Measurements from ENCODE around the gene EYS. TPM values are rescaled to one million over a fixed set of nuclear protein-coding genes. Genes with fewer than 3 reads are reported as not detected.

The EYS gene
- total RNA-seq: 2.1 TPM

DNA sequence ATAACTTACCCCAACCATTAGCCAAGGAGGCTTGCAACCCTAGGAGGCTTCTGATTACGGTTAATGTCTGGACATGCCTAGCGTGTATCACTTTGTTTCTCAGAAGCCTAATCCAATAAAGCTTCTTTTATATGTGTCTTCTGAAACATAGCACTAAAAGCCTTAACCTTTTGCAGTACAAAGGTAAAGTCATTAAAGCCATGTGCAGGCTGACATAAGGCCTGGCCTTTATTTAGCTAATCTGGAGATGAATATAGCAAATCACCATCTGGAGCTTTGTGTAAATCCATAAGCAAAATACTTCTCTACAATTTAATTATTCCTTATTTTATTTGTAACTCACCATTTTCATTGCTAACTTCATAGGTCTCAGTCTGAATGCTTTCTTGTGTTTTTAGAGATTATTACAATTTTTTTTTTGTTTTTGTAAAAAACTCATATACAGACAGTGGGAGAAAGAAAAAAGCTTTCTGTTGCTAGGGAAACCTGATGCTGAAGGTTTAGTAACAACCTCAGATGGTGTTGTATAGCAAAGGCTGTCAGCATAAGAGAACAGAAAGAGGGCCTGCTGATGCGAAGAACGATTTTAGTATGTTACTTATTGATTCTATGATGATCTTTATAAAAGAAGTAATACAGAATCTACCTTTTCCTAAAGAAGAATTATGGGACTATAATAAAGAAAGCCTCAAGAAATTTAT lies at the start of gene EYS:
Gene EYS, minus strand, starts transcription at position 101 of the 701 bp plus-strand sequence. CDS start 211,816 bp downstream, outside the sequence.
- Histone ChIP-seq H3K9me3 (ENCODE audit: control insufficient read depth in 3 of 3, low read length in 3 of 3) (no peaks in the 10 kb centered on the region), H3K4me1 (ENCODE audit: control insufficient read depth in 3 of 3, insufficient read depth in 3 of 3, low read length in 3 of 3) (no peaks in the 10 kb centered on the region), H3K27me3 (ENCODE audit: control insufficient read depth in 3 of 3, insufficient read depth in 3 of 3, low read length in 3 of 3) (no peaks in the 10 kb centered on the region)

GRCh38 chr6:65746302-65746701 lies 39.3 kb upstream of the EYS start:
- H3K4me3 ChIP-seq (ENCODE audit: low read length in 3 of 3): no peak overlapping the region
- H3K4me1 ChIP-seq (ENCODE audit: control insufficient read depth in 3 of 3, insufficient read depth in 3 of 3, low read length in 3 of 3): no peaks in the 10 kb centered on the region
- H3K36me3 ChIP-seq (ENCODE audit: control insufficient read depth in 3 of 3, insufficient read depth in 3 of 3, low read length in 3 of 3): no peaks in the 10 kb centered on the region
- H3K9ac ChIP-seq (ENCODE audit: low read depth in 1 of 3, low read length in 3 of 3): no peak overlapping the region
- H3K27ac ChIP-seq (ENCODE audit: low read depth, low read length): no peak overlapping the region
- no peaks in the 10 kb centered on the region for H3K27me3 ChIP-seq (ENCODE audit: control insufficient read depth in 3 of 3, insufficient read depth in 3 of 3, low read length in 3 of 3)
- no peaks in the 10 kb centered on the region for H3K9me3 ChIP-seq (ENCODE audit: control insufficient read depth in 3 of 3, low read length in 3 of 3)

More for the DNA sequence above, at the start of gene EYS:
- Histone ChIP-seq H3K9ac (ENCODE audit: low read depth in 1 of 3, low read length in 3 of 3) (no peak within 1 kb of the TSS), H3K27ac (ENCODE audit: low read depth, low read length) (no peak within 1 kb of the TSS), H3K36me3 (ENCODE audit: control insufficient read depth in 3 of 3, insufficient read depth in 3 of 3, low read length in 3 of 3) (no peaks in the 10 kb centered on the region), H3K4me3 (ENCODE audit: low read length in 3 of 3) (no peak within 1 kb of the TSS)

- no peaks in the 10 kb centered on the region for H3K27me3 ChIP-seq (ENCODE audit: control insufficient read depth in 3 of 3, insufficient read depth in 3 of 3, low read length in 3 of 3)
- H3K9me3 ChIP-seq (ENCODE audit: control insufficient read depth in 3 of 3, low read length in 3 of 3): no peaks in the 10 kb centered on the region
- H3K4me3 ChIP-seq (ENCODE audit: low read length in 3 of 3): no peak overlapping the region
- no peak overlapping the region for H3K9ac ChIP-seq (ENCODE audit: low read depth in 1 of 3, low read length in 3 of 3)
- no peak overlapping the region for H3K27ac ChIP-seq (ENCODE audit: low read depth, low read length)
- no peaks in the 10 kb centered on the region for H3K36me3 ChIP-seq (ENCODE audit: control insufficient read depth in 3 of 3, insufficient read depth in 3 of 3, low read length in 3 of 3)
- no peaks in the 10 kb centered on the region for H3K4me1 ChIP-seq (ENCODE audit: control insufficient read depth in 3 of 3, insufficient read depth in 3 of 3, low read length in 3 of 3)
These were observed 38.6 kb upstream of the EYS start for GRCh38 chr6:65745614-65746013.

DNA sequence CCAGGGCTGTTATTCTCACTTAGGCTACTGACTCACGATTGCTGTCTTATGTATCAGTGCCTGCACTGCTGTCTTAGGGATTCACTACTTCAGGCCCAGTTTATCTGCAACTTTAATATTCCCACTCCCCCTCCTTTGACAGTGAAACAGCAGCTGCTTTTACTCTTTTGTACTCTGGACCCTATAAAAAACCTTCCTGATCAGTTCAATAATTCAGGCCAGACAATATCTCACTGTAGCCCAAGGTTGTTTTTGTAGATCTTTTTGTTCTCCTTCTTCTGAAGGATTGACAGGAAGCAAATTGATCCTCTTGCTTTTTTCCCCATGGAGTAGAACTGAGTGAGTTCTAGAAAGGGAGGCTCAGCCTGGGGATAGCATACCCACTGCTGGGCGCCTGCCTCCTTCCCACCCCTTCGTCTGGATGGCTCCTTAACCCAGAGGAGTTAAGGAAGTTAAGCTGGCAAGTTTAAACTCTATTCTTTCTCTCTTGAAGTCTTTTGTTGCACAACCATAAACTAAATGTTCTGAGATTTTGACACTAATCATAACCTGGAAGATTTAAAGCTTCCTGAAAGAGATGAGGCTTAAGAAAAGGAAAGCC lies 22.0 kb upstream of the EYS start:
- Histone ChIP-seq H3K4me1 (ENCODE audit: control insufficient read depth in 3 of 3, insufficient read depth in 3 of 3, low read length in 3 of 3) (no peaks in the 10 kb centered on the region), H3K9ac (ENCODE audit: low read depth in 1 of 3, low read length in 3 of 3) (no peak overlapping the region), H3K36me3 (ENCODE audit: control insufficient read depth in 3 of 3, insufficient read depth in 3 of 3, low read length in 3 of 3) (no peaks in the 10 kb centered on the region), H3K27ac (ENCODE audit: low read depth, low read length) (no peak overlapping the region), H3K9me3 (ENCODE audit: control insufficient read depth in 3 of 3, low read length in 3 of 3) (no peaks in the 10 kb centered on the region), H3K4me3 (ENCODE audit: low read length in 3 of 3) (no peak overlapping the region), H3K27me3 (ENCODE audit: control insufficient read depth in 3 of 3, insufficient read depth in 3 of 3, low read length in 3 of 3) (no peaks in the 10 kb centered on the region)

DNA sequence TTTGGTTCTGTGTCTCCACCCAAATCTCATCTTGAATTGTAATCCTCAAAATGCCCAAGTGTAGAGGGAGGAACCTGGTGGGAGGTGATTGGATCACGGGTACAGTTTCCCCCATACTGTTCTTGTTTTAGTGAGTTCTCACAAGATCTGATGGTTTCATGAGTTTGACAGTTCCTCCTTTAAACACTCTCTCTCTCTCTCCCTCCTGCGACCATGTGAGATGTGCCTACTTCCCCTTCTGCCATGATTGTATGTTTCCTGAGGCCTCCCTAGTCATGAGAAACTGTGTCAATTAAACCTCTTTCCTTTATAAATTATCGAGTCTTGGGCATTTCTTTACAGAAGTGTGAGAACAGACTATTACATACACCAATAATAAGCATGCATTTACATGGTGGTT lies 12.1 kb upstream of the EYS start:
- Histone ChIP-seq H3K27me3 (ENCODE audit: control insufficient read depth in 3 of 3, insufficient read depth in 3 of 3, low read length in 3 of 3) (no peaks in the 10 kb centered on the region), H3K36me3 (ENCODE audit: control insufficient read depth in 3 of 3, insufficient read depth in 3 of 3, low read length in 3 of 3) (no peaks in the 10 kb centered on the region), H3K4me1 (ENCODE audit: control insufficient read depth in 3 of 3, insufficient read depth in 3 of 3, low read length in 3 of 3) (no peaks in the 10 kb centered on the region), H3K9ac (ENCODE audit: low read depth in 1 of 3, low read length in 3 of 3) (no peak overlapping the region), H3K27ac (ENCODE audit: low read depth, low read length) (no peak overlapping the region), H3K4me3 (ENCODE audit: low read length in 3 of 3) (no peak overlapping the region), H3K9me3 (ENCODE audit: control insufficient read depth in 3 of 3, low read length in 3 of 3) (no peaks in the 10 kb centered on the region)

- no peak overlapping the region for H3K27ac ChIP-seq (ENCODE audit: low read depth, low read length)
- no peaks in the 10 kb centered on the region for H3K36me3 ChIP-seq (ENCODE audit: control insufficient read depth in 3 of 3, insufficient read depth in 3 of 3, low read length in 3 of 3)
- H3K27me3 ChIP-seq (ENCODE audit: control insufficient read depth in 3 of 3, insufficient read depth in 3 of 3, low read length in 3 of 3): no peaks in the 10 kb centered on the region
- no peaks in the 10 kb centered on the region for H3K9me3 ChIP-seq (ENCODE audit: control insufficient read depth in 3 of 3, low read length in 3 of 3)
- H3K4me1 ChIP-seq (ENCODE audit: control insufficient read depth in 3 of 3, insufficient read depth in 3 of 3, low read length in 3 of 3): no peaks in the 10 kb centered on the region
- no peak overlapping the region for H3K4me3 ChIP-seq (ENCODE audit: low read length in 3 of 3)
- no peak overlapping the region for H3K9ac ChIP-seq (ENCODE audit: low read depth in 1 of 3, low read length in 3 of 3)
These were observed 4.5 kb upstream of the EYS start for GRCh38 chr6:65711531-65711930.

DNA sequence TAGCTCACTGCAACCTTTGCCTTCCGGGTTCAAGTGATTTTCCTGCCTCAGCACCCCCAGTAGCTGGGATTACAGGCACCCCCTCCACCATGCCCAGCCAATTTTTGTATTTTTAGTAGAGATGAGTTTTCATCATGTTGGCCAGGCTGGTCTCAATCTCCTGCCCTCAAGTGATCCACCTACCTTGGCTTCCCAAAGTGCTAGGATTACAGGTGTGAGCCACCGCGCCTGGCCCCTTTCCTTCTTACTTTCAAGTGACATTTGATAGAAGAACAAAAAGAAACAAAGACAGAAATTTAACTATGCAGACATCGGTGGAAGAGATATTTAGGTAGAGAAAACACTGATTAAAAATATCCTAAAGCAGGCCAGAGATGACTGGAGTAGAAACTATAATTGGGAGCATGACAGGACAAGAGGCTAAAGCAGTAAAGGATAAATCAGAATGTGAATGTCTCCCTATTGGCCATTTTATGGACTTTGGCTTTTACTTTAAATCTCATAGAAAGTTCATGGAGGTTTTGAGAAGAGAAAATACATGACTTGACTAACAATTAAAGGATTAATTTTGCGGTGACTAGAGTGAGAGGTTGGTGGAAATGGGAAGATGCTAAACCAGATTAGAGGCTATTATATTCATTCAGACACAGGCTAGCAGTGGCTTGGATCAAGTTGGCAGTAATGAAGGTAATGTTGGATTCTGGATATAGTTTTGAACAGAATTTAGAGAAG lies 2.2 kb upstream of the EYS start:
- no peaks in the 10 kb centered on the region for H3K4me1 ChIP-seq (ENCODE audit: control insufficient read depth in 3 of 3, insufficient read depth in 3 of 3, low read length in 3 of 3)
- no peaks in the 10 kb centered on the region for H3K36me3 ChIP-seq (ENCODE audit: control insufficient read depth in 3 of 3, insufficient read depth in 3 of 3, low read length in 3 of 3)
- H3K9me3 ChIP-seq (ENCODE audit: control insufficient read depth in 3 of 3, low read length in 3 of 3): no peaks in the 10 kb centered on the region
- no peak overlapping the region for H3K9ac ChIP-seq (ENCODE audit: low read depth in 1 of 3, low read length in 3 of 3)
- no peak overlapping the region for H3K4me3 ChIP-seq (ENCODE audit: low read length in 3 of 3)
- no peak overlapping the region for H3K27ac ChIP-seq (ENCODE audit: low read depth, low read length)
- no peaks in the 10 kb centered on the region for H3K27me3 ChIP-seq (ENCODE audit: control insufficient read depth in 3 of 3, insufficient read depth in 3 of 3, low read length in 3 of 3)

DNA sequence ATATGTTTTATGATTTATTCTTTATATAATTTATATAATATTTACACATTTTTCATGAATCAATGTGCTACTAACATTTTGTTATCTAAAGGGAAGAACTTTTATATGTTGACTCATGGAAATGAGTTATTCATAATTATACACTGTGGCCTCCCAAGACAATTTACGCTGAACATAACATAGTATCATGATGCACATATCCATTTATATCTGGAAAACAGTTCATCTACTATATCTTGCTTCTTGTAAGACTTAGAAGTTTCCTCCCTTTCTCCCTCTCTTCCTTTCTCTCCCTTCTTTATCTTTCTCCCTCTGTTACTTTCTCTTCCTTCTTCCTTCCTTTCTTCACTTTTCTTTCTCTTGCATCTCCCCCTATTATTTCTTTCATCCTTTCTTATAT lies 1.1 kb upstream of the EYS start:
- no peaks in the 10 kb centered on the region for H3K36me3 ChIP-seq (ENCODE audit: control insufficient read depth in 3 of 3, insufficient read depth in 3 of 3, low read length in 3 of 3)
- H3K4me1 ChIP-seq (ENCODE audit: control insufficient read depth in 3 of 3, insufficient read depth in 3 of 3, low read length in 3 of 3): no peaks in the 10 kb centered on the region
- H3K4me3 ChIP-seq (ENCODE audit: low read length in 3 of 3): no peak overlapping the region
- no peaks in the 10 kb centered on the region for H3K9me3 ChIP-seq (ENCODE audit: control insufficient read depth in 3 of 3, low read length in 3 of 3)
- no peak overlapping the region for H3K9ac ChIP-seq (ENCODE audit: low read depth in 1 of 3, low read length in 3 of 3)
- no peaks in the 10 kb centered on the region for H3K27me3 ChIP-seq (ENCODE audit: control insufficient read depth in 3 of 3, insufficient read depth in 3 of 3, low read length in 3 of 3)
- H3K27ac ChIP-seq (ENCODE audit: low read depth, low read length): no peak overlapping the region

- Histone ChIP-seq H3K36me3 (ENCODE audit: control insufficient read depth in 3 of 3, insufficient read depth in 3 of 3, low read length in 3 of 3) (no peaks in the 10 kb centered on the region), H3K27me3 (ENCODE audit: control insufficient read depth in 3 of 3, insufficient read depth in 3 of 3, low read length in 3 of 3) (no peaks in the 10 kb centered on the region)
These were observed 590 bp downstream of the EYS start for GRCh38 chr6:65706436-65706835.

GRCh38 chr6:65701325-65701724 lies 5.7 kb downstream of the EYS start:
- no peaks in the 10 kb centered on the region for H3K4me1 ChIP-seq (ENCODE audit: control insufficient read depth in 3 of 3, insufficient read depth in 3 of 3, low read length in 3 of 3)
- H3K27me3 ChIP-seq (ENCODE audit: control insufficient read depth in 3 of 3, insufficient read depth in 3 of 3, low read length in 3 of 3): no peaks in the 10 kb centered on the region
- no peaks in the 10 kb centered on the region for H3K36me3 ChIP-seq (ENCODE audit: control insufficient read depth in 3 of 3, insufficient read depth in 3 of 3, low read length in 3 of 3)
- H3K9me3 ChIP-seq (ENCODE audit: control insufficient read depth in 3 of 3, low read length in 3 of 3): no peaks in the 10 kb centered on the region
- no peak overlapping the region for H3K9ac ChIP-seq (ENCODE audit: low read depth in 1 of 3, low read length in 3 of 3)
- H3K4me3 ChIP-seq (ENCODE audit: low read length in 3 of 3): no peak overlapping the region
- no peak overlapping the region for H3K27ac ChIP-seq (ENCODE audit: low read depth, low read length)

More at GRCh38 chr6:65706436-65706835, 590 bp downstream of the EYS start:
- Histone ChIP-seq H3K4me3 (ENCODE audit: low read length in 3 of 3) (no peak overlapping the region), H3K4me1 (ENCODE audit: control insufficient read depth in 3 of 3, insufficient read depth in 3 of 3, low read length in 3 of 3) (no peaks in the 10 kb centered on the region), H3K9me3 (ENCODE audit: control insufficient read depth in 3 of 3, low read length in 3 of 3) (no peaks in the 10 kb centered on the region), H3K27ac (ENCODE audit: low read depth, low read length) (no peak overlapping the region), H3K9ac (ENCODE audit: low read depth in 1 of 3, low read length in 3 of 3) (no peak overlapping the region)

Data from skeletal muscle tissue (tissue), 4 donors.